Esophagus muscularis mucosa (tissue), 4 donors: Measurements from ENCODE around the gene PIK3R5. TPM values are rescaled to one million over a fixed set of nuclear protein-coding genes. Genes with fewer than 3 reads are reported as not detected.

Source experiments
- DNase-seq: peaks from one replicate; pipeline ENCODE4 v3.0.0-alpha.2; 2017; ENCODE audit errors: extremely low spot score
- H3K27ac ChIP-seq, 4 donors: fragments of 200-600 bp; sonication (generic); replicated peaks in 1 of 4; 1 replicate in 3 of 4; 2 replicates in 1 of 4; pipeline ENCODE4 v1.5.1; 2016 to 2019; ENCODE audit warnings: mild to moderate bottlenecking in 1 of 4
- H3K27me3 ChIP-seq, 4 donors: fragments of 200-600 bp; sonication (generic); one replicate each; pipeline versions ENCODE4 v1.5.1 to v1.6.0; 2016 to 2019
- H3K36me3 ChIP-seq, 4 donors: fragments of 200-600 bp; sonication (generic); one replicate each; pipeline ENCODE4 v1.5.1; 2016 to 2019
- H3K4me1 ChIP-seq, 4 donors: fragments of 200-600 bp; sonication (generic); one replicate each; pipeline ENCODE4 v1.5.1; 2016 to 2019
- H3K4me3 ChIP-seq, 4 donors: fragments of 200-600 bp; sonication (generic); 1 replicate in 2 of 4; 2 replicates in 2 of 4; pipeline ENCODE4 v1.5.1; 2016 to 2019; ENCODE audit warnings: mild to moderate bottlenecking in 4 of 4, moderate library complexity in 1 of 4
- H3K9me3 ChIP-seq, 4 donors: fragments of 200-600 bp; sonication (generic); 1 replicate in 3 of 4; 2 replicates in 1 of 4; pipeline ENCODE4 v1.5.1; 2016 to 2019
- EP300 ChIP-seq: sonication (generic); formaldehyde crosslinking; IDR thresholded peaks from one replicate; pipeline ENCODE4 v1.6.1; 2017; ENCODE audit warnings: antibody characterized with exemption
- POLR2A ChIP-seq: fragments of 450-650 bp; IDR thresholded peaks from one replicate; pipeline ENCODE4 v1.6.1; 2017; ENCODE audit warnings: antibody characterized with exemption, moderate library complexity, mild to moderate bottlenecking, low read depth
- POLR2AphosphoS5 ChIP-seq, 2 donors: sonication (generic); formaldehyde crosslinking; IDR thresholded peaks; one replicate each; pipeline ENCODE4 v1.6.1; 2017; ENCODE audit warnings: antibody characterized with exemption in 2 of 2
- WGBS: methylation state at CpG from one replicate; pipeline ENCODE4 v1.1.5; 2018; 5-methylcytosine and 5-hydroxymethylcytosine counted together
- intact Hi-C: fragments of 100-400 bp; cut with DNase I; formaldehyde crosslinking; loops from one replicate; pipeline ENCODE4 v1.15.1; 2023
- total RNA-seq, 4 donors: library from RNA; depleted of rRNA; stranded (reverse); fragments of >200 nt; gene quantifications; one replicate each; pipeline versions ENCODE4 v1.1.0 to v1.2.1, GENCODE V29; 2016
- TF ChIP-seq, protein P1 (sequence below), 3 experiments: fragments of 200-600 bp in 2 of 3; fragments of 450-650 bp in 1 of 3; sonication (generic) in 2 of 3; IDR thresholded peaks; one replicate each; pipeline ENCODE4 v1.5.1; 2017 to 2019; ENCODE audit warnings: antibody characterized with exemption in 3 of 3, mild to moderate bottlenecking in 2 of 3, moderate library complexity in 1 of 3

PIK3R5 gene
- total RNA-seq, 4 donors from 2014 or later, result 7.0 to 16.2 (median 9.6) TPM

DNA sequence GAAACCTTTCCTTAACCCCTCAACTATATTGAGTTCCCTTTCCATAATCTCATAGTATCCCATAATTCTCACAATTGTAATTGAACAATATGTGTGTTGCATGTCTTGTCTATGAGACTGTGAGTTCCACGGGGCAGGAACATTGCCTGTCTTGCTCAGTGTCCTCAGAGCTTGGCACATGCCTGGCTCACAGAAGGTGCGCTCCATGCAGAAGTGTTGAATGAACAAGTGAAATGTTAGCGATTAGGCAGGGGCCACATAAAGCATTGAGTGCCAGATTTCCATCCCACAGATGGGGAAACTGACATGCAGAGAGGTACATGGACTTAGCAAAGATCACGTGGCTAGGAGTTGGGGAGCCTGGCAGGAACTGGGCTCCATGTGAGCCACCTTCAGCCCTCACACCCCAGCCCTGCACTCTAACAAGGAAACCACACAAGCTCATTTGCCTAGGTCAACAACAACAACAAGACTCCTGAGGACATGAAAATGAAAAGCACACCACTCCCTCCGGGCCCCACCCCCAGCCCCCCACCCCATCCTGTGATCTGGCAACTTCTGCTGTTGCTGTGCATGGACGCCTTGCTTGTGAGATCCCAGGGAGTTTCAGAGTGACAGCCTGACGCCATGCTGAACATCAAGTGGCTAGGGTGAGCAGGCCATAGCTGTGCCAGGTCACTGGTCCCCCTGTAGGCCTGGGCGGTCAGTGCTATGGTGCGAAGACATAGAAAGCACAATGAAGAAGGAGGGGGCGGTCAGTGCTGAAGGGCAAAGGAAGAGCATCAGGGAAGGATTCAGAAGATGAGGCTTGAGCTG, 5.0 kb downstream of the PIK3R5 start:
- no peak for DNase-seq
- WGBS, result 76% methylated on average over 10 of the region's 10 CpGs
- TF ChIP-seq POLR2A (no peak), POLR2AphosphoS5 (IDR thresholded peaks at IDR 0.05) (no peak), EP300 (no peak)
- TF ChIP-seq, protein P1, sequence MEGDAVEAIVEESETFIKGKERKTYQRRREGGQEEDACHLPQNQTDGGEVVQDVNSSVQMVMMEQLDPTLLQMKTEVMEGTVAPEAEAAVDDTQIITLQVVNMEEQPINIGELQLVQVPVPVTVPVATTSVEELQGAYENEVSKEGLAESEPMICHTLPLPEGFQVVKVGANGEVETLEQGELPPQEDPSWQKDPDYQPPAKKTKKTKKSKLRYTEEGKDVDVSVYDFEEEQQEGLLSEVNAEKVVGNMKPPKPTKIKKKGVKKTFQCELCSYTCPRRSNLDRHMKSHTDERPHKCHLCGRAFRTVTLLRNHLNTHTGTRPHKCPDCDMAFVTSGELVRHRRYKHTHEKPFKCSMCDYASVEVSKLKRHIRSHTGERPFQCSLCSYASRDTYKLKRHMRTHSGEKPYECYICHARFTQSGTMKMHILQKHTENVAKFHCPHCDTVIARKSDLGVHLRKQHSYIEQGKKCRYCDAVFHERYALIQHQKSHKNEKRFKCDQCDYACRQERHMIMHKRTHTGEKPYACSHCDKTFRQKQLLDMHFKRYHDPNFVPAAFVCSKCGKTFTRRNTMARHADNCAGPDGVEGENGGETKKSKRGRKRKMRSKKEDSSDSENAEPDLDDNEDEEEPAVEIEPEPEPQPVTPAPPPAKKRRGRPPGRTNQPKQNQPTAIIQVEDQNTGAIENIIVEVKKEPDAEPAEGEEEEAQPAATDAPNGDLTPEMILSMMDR (IDR thresholded peaks at IDR 0.05), result no peak

DNA sequence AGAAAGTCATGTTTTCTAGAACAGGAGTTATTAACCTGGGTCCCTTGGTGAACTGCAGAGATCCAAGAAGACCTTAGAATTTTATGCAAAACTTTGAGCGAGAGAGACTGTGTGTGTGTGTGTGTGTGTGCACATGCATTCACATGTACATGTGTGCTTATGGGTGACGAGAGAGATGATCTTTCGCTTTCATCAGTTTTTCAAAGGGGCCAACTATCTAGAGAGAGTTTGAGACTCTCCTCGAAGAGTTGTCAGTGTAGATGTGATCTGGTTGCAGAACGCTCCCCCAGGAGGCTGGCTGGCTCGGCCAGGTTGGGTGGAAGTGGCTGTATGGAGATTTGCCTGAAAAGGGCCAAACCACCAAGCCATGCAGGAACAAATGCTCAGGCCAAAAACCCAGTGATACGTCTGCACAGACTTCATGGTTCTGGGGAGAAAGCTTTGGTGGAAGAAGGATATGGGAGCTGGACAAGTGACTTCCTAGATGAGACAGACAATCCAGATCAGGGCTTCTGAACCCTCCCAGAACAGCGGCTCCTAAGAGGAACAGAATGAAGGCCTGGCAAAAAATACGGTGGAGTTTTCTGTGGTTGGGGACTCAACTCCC, 6.1 kb downstream of the PIK3R5 start:
- WGBS, result 92% methylated on average over 9 of the region's 9 CpGs
- Histone ChIP-seq H3K4me1 (no peaks in the 10 kb centered on the region), H3K27ac (no peak overlapping the region), H3K27me3 (peaks cover 0 to 29% (median 3%) of the 10 kb centered on the region in 4 donors), H3K36me3 (no peaks in the 10 kb centered on the region), H3K4me3 (no peak overlapping the region), H3K9me3 (no peaks in the 10 kb centered on the region)
- no peak for DNase-seq
- no peak for TF ChIP-seq POLR2A
- TF ChIP-seq POLR2AphosphoS5 (IDR thresholded peaks at IDR 0.05), result no peak
- TF ChIP-seq, protein P1 (IDR thresholded peaks at IDR 0.05), result no peak
- intact Hi-C loops, result no loop called here

More for the DNA sequence above, 5.0 kb downstream of the PIK3R5 start:
- no peak overlapping the region for H3K4me3 ChIP-seq
- H3K4me1 ChIP-seq, result peaks cover 0 to 7% (median 6%) of the 10 kb centered on the region in 4 donors
- H3K9me3 ChIP-seq, result no peaks in the 10 kb centered on the region
- no peak overlapping the region for H3K27ac ChIP-seq
- intact Hi-C loops, result no loop called here
- H3K27me3 ChIP-seq, result peaks cover 3 to 40% (median 11%) of the 10 kb centered on the region in 4 donors
- no peaks in the 10 kb centered on the region for H3K36me3 ChIP-seq

DNA sequence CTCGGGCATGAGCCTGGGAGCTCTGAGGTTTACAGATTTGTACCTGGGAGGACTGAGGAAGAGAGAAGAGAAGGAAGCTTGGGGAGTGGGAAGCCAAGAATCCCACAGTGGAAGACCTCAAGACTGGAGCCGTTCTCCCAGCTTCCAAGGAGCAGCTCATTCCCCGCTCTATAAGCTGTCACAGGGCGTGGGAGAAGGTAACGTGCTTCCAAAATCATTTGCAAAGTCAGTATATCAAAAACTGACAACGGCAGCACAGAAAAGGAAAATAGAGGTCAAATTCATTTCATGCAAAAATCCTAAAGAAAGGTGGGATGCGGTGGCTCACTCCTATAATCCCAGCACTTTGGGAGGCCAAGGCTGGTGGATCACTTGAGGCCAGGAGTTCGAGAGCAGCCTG, 7.8 kb downstream of the PIK3R5 start:
- 87% methylated on average over 8 of the region's 8 CpGs for WGBS
- TF ChIP-seq POLR2AphosphoS5 (IDR thresholded peaks at IDR 0.05) (no peak), POLR2A (no peak), EP300 (no peak)
- TF ChIP-seq, protein P1 (IDR thresholded peaks at IDR 0.05), result no peak
- Histone ChIP-seq H3K36me3 (no peaks in the 10 kb centered on the region), H3K27me3 (peaks cover 0 to 12% (median under 1%) of the 10 kb centered on the region in 4 donors), H3K4me3 (no peak overlapping the region), H3K4me1 (no peaks in the 10 kb centered on the region), H3K27ac (no peak overlapping the region), H3K9me3 (no peaks in the 10 kb centered on the region)
- DNase-seq, result peak; percentile 60
- intact Hi-C loops, result no loop called here

DNA sequence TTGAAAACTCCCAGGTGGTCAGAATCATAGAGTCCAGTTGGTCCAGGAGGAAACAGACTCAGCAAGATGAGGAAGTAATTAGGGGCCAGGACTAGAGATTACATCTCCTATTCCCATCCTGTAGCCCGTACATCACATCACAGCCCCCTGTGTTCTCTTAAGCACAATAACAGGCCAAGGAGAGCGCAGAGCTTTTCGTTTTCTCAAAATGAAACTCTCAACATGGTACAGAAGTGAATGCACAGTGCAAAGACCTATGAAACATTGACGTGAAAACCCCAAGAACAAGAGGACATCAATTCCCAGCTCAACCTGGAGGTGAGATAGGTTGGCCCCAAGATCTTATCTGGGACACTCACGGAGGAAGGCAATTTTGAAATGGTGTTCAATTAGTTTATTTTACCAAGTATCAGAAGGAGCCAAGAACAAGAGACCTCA, 9.0 kb downstream of the PIK3R5 start:
- WGBS, result 53% methylated on average over 5 of the region's 5 CpGs
- H3K9me3 ChIP-seq, result no peaks in the 10 kb centered on the region
- TF ChIP-seq POLR2AphosphoS5 (IDR thresholded peaks at IDR 0.05) (no peak), POLR2A (no peak), EP300 (no peak)
- TF ChIP-seq, protein P1 (IDR thresholded peaks at IDR 0.05), result no peak
- intact Hi-C loops, result no loop called here
- H3K36me3 ChIP-seq, result no peaks in the 10 kb centered on the region
- peak; percentile 12 for DNase-seq
- no peak overlapping the region for H3K4me3 ChIP-seq
- H3K27ac ChIP-seq, result no peak overlapping the region
- no peaks in the 10 kb centered on the region for H3K4me1 ChIP-seq
- H3K27me3 ChIP-seq, result peaks cover 0 to 12% (median 0%) of the 10 kb centered on the region in 4 donors
